Smooth muscle cell (in vitro differentiated cells): ENCODE measurements around the gene EGR2. TPM values are rescaled to one million over a fixed set of nuclear protein-coding genes. Genes with fewer than 3 reads are reported as not detected.

Source experiments
- DNase-seq: peaks from one replicate; lab custom pipeline; 2025; ENCODE audit not compliant: unreplicated experiment; lab: John Stamatoyannopoulos, UW
- H2AFZ ChIP-seq: fragments of 200-600 bp; sonication (generic); 2 replicates; pipeline ENCODE4 v1.6.0; 2016; ENCODE audit warnings: antibody characterized with exemption, low read depth, mild to moderate bottlenecking
- H3F3A ChIP-seq: fragments of 200-600 bp; sonication (generic); 2 replicates; pipeline ENCODE4 v1.6.0; 2017; ENCODE audit warnings: antibody characterized with exemption, low read depth
- H3K27ac ChIP-seq: fragments of 200-600 bp; sonication (generic); 2 replicates; pipeline ENCODE4 v1.5.1; 2016; ENCODE audit warnings: low read depth, mild to moderate bottlenecking
- H3K27me3 ChIP-seq: fragments of 200-600 bp; sonication (generic); 2 replicates; pipeline ENCODE4 v1.6.1; 2016; ENCODE audit warnings: low read depth, mild to moderate bottlenecking
- H3K36me3 ChIP-seq: fragments of 200-600 bp; sonication (generic); 2 replicates; pipeline ENCODE4 v1.5.1; 2016; ENCODE audit warnings: low read depth
- H3K4me1 ChIP-seq: fragments of 200-600 bp; sonication (generic); 2 replicates; pipeline ENCODE4 v1.5.1; 2016; ENCODE audit warnings: low read depth
- H3K4me2 ChIP-seq: fragments of 200-600 bp; sonication (generic); 2 replicates; pipeline ENCODE4 v1.6.0; 2016; ENCODE audit warnings: mild to moderate bottlenecking
- H3K4me3 ChIP-seq: fragments of 200-600 bp; sonication (generic); 2 replicates; pipeline ENCODE4 v1.5.1; 2016; ENCODE audit warnings: mild to moderate bottlenecking
- H3K79me2 ChIP-seq: fragments of 200-600 bp; sonication (generic); 2 replicates; pipeline ENCODE4 v1.6.0; 2016; ENCODE audit warnings: low read depth, mild to moderate bottlenecking
- H3K9ac ChIP-seq: fragments of 200-600 bp; sonication (generic); 2 replicates; pipeline ENCODE4 v1.6.0; 2016; ENCODE audit warnings: low read depth
- H3K9me3 ChIP-seq: fragments of 200-600 bp; sonication (generic); replicated peaks from 2 replicates; pipeline ENCODE4 v1.5.1; 2016; ENCODE audit warnings: low read depth
- H4K20me1 ChIP-seq: fragments of 200-600 bp; sonication (generic); 2 replicates; pipeline ENCODE4 v1.6.0; 2016; ENCODE audit warnings: low read depth
- WGBS: methylation state at CpG from one replicate; pipeline ENCODE4 v1.1.7; 2016; ENCODE audit warnings: low lambda C conversion rate; 5-methylcytosine and 5-hydroxymethylcytosine counted together
- polyA plus RNA-seq: library from polyadenylated mRNA; unstranded; fragments of >200 nt; fragmentation: Nextera tagmentation; extraction: Ambion mirVana; gene quantifications from 2 replicates; pipeline ENCODE4 v1.2.1, GENCODE V29; 2016
- total RNA-seq: library from RNA; depleted of rRNA; stranded (reverse); fragments of >200 nt; gene quantifications from 2 replicates; pipeline ENCODE4 v1.2.3, GENCODE V29; 2014
- TF ChIP-seq, protein P1 (sequence below): fragments of 200-600 bp; sonication (generic); IDR thresholded peaks from 2 replicates; pipeline ENCODE4 v1.5.1; 2017; ENCODE audit warnings: borderline replicate concordance, mild to moderate bottlenecking, antibody characterized with exemption; ENCODE audit not compliant: insufficient read depth, poor library complexity, severe bottlenecking

The EGR2 gene
- total and polyA plus RNA-seq, 2 experiments from 2014 or later: 209 to 433 TPM

DNA sequence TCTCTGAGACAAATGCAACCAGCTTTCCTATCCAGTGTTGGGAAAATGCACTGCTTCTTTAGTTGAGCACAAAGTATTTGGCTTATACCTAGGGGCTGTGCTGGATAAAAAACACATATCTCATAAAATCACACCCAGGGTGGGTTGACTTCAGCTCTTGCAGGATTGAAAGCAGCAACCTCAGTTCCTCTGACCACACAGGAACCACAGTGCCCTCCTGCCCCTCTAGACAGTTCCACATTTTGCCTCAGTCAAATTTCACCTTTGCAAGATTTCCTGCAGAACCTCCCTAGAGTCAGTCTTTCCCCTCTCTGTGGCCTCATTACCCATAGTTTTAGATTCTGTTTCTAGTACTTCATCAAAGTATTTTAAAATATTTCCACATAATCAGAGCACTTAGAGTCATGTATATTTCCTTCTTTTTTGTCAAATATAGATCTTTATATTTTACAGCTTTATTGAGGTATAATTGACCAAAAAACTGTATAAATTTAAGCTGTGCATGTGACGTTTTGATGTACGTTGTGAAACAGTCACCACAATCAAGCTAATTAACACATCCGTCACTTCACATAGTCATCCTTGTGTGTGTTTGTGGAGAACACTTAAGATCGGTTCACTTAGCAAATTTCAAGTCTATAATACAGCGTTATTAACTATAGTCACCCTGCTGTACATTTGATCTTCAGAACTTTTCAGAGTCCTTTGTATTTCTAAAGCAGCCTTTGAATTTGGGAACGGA, 37.0 kb upstream of the EGR2 start:
- peak overlapping the region; percentile 3 for H3K4me2 ChIP-seq
- 83% methylated on average over 6 of the region's 6 CpGs for WGBS

DNA sequence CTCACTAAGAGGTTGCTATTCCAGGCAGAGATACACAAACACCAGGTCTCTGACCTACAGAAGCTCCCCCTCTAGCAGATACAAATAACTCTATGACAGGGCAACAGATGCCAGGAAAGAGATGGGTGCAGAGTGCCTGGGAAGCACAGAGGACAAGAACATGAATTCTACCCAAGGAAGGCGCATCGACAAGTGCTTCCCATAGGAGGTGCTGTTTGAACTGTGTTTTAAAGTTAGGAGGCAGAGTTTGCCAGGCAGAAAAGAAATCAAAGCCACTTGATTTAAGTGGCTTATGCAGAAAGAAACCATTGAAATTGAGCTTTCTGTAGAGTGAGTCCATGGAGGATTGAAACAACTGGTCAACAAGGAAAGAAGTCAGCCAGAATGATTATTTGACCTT, 35.3 kb upstream of the EGR2 start:
- TF ChIP-seq, protein P1, sequence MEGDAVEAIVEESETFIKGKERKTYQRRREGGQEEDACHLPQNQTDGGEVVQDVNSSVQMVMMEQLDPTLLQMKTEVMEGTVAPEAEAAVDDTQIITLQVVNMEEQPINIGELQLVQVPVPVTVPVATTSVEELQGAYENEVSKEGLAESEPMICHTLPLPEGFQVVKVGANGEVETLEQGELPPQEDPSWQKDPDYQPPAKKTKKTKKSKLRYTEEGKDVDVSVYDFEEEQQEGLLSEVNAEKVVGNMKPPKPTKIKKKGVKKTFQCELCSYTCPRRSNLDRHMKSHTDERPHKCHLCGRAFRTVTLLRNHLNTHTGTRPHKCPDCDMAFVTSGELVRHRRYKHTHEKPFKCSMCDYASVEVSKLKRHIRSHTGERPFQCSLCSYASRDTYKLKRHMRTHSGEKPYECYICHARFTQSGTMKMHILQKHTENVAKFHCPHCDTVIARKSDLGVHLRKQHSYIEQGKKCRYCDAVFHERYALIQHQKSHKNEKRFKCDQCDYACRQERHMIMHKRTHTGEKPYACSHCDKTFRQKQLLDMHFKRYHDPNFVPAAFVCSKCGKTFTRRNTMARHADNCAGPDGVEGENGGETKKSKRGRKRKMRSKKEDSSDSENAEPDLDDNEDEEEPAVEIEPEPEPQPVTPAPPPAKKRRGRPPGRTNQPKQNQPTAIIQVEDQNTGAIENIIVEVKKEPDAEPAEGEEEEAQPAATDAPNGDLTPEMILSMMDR: peak; percentile 25

More for the DNA sequence above, 37.0 kb upstream of the EGR2 start:
- TF ChIP-seq, protein P1: no peak
- no peak overlapping the region for H2AFZ ChIP-seq
- no peaks in the 10 kb centered on the region for H3K79me2 ChIP-seq
- H4K20me1 ChIP-seq: no peaks in the 10 kb centered on the region
- H3K27me3 ChIP-seq: no peaks in the 10 kb centered on the region
- H3K4me3 ChIP-seq: no peak overlapping the region
- no peaks in the 10 kb centered on the region for H3K9me3 ChIP-seq
- no peaks in the 10 kb centered on the region for H3K4me1 ChIP-seq
- no peak overlapping the region for H3K9ac ChIP-seq
- no peaks in the 10 kb centered on the region for H3K36me3 ChIP-seq
- H3K27ac ChIP-seq: no peak overlapping the region
- DNase-seq: no peak
- H3F3A ChIP-seq: no peaks in the 10 kb centered on the region

DNA sequence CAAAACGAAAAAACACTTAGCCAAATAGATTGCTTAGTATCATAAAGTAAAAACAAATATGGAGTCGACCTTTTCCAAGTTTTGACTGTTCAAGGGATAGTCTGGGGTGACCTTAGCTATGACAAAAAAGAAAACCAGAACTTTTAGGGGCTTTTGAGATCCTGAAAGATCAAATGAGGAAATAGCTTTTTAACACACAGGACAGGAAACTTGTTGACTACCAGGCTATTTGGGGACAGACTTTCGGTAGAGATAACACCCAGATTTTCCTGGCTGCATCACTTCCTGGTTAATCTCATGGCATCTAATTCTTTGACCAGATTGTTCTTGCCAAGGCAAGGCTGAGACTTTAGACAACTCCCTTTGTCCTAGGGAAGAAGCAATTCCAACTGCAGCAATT, 34.5 kb upstream of the EGR2 start:
- Histone ChIP-seq H3K4me3 (no peak overlapping the region), H3K79me2 (no peaks in the 10 kb centered on the region), H3K27me3 (no peaks in the 10 kb centered on the region), H3K27ac (no peak overlapping the region), H3K4me1 (no peaks in the 10 kb centered on the region), H3K9ac (no peak overlapping the region), H2AFZ (no peak overlapping the region), H3F3A (no peaks in the 10 kb centered on the region), H3K9me3 (no peaks in the 10 kb centered on the region), H3K4me2 (no peak overlapping the region), H4K20me1 (no peaks in the 10 kb centered on the region), H3K36me3 (no peaks in the 10 kb centered on the region)
- WGBS: 70% methylated on average over 3 of the region's 3 CpGs
- no peak for DNase-seq
- TF ChIP-seq, protein P1: no peak

More for the DNA sequence above, 35.3 kb upstream of the EGR2 start:
- Histone ChIP-seq H3K4me2 (no peak overlapping the region), H3K27ac (no peak overlapping the region), H4K20me1 (no peaks in the 10 kb centered on the region), H3K4me1 (no peaks in the 10 kb centered on the region), H3K4me3 (no peak overlapping the region), H3F3A (no peaks in the 10 kb centered on the region), H3K9me3 (no peaks in the 10 kb centered on the region), H3K9ac (no peak overlapping the region), H3K27me3 (no peaks in the 10 kb centered on the region), H2AFZ (no peak overlapping the region), H3K36me3 (no peaks in the 10 kb centered on the region), H3K79me2 (no peaks in the 10 kb centered on the region)
- 47% methylated on average over 2 of the region's 2 CpGs for WGBS
- DNase-seq: no peak

DNA sequence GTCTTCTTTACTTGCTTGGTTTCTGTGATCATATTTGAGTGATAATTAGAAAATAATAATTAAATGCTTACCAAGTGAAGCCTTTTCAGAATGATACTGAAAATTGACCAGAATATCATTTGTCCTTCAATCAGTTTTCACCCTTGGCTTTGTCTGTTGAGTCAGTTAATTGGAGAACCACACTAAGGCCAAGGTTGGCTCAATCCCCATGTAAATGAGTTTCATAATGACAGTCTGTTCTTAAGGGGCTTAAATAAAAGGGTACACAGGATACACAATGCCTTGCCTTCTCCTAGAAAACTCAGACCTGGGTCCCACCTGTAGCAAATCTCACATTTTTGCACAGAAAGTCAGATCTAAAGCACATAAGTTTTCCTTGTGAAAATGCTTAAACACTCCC, 31.3 kb upstream of the EGR2 start:
- H4K20me1 ChIP-seq: no peaks in the 10 kb centered on the region
- H3K4me2 ChIP-seq: no peak overlapping the region
- no peaks in the 10 kb centered on the region for H3F3A ChIP-seq
- DNase-seq: no peak
- H3K4me3 ChIP-seq: no peak overlapping the region
- TF ChIP-seq, protein P1: no peak
- no peak overlapping the region for H3K9ac ChIP-seq
- H3K79me2 ChIP-seq: no peaks in the 10 kb centered on the region
- no peak overlapping the region for H2AFZ ChIP-seq
- H3K36me3 ChIP-seq: no peaks in the 10 kb centered on the region
- no peak overlapping the region for H3K27ac ChIP-seq
- no peaks in the 10 kb centered on the region for H3K27me3 ChIP-seq
- H3K4me1 ChIP-seq: no peaks in the 10 kb centered on the region
- no peaks in the 10 kb centered on the region for H3K9me3 ChIP-seq
